GM12874 (cell line): ENCODE measurements around the gene MCRS1.

ENCODE experiments used
- CTCF ChIP-seq: IDR thresholded peaks from 2 replicates; pipeline ENCODE4 v1.5.1; 2011; ENCODE audit warnings: low read depth, mild to moderate bottlenecking, control low read depth, low read length, moderate library complexity; ENCODE audit not compliant: insufficient read depth

Gene MCRS1

GRCh38 chr12:49545815-49546214, 22.1 kb downstream of the MCRS1 start:
- TF ChIP-seq CTCF = no peak

- no peak for TF ChIP-seq CTCF
These were observed 23.8 kb downstream of the MCRS1 start for GRCh38 chr12:49543914-49544815.

GRCh38 chr12:49543221-49543913, 24.6 kb downstream of the MCRS1 start:
- TF ChIP-seq CTCF = no peak

GRCh38 chr12:49542592-49543160, 25.3 kb downstream of the MCRS1 start:
- no peak for TF ChIP-seq CTCF

GRCh38 chr12:49541911-49542505, 25.9 kb downstream of the MCRS1 start:
- TF ChIP-seq CTCF = no peak

- no peak for TF ChIP-seq CTCF
These were observed 26.6 kb downstream of the MCRS1 start for GRCh38 chr12:49541140-49541861.
